BE2C (cell line): Measurements from ENCODE around the gene NSMCE4A.

ENCODE experiments used
- DNase-seq: peaks from one replicate; pipeline ENCODE4 v3.0.0-alpha.2; 2020
- H3K27me3 ChIP-seq: fragments of 250-450 bp; sonication (Bioruptor Pico); 2 replicates; pipeline ENCODE4 v1.5.1; 2020; ENCODE audit warnings: mild to moderate bottlenecking
- H3K36me3 ChIP-seq: fragments of 250-450 bp; sonication (Bioruptor Pico); 2 replicates; pipeline ENCODE4 v1.5.1; 2020; ENCODE audit warnings: mild to moderate bottlenecking
- H3K4me1 ChIP-seq: fragments of 250-450 bp; sonication (Bioruptor Pico); 2 replicates; pipeline ENCODE4 v1.5.1; 2020
- H3K4me3 ChIP-seq: 2 replicates; pipeline ENCODE4 v1.5.1; 2011; ENCODE audit warnings: low read depth, low read length
- H3K9me3 ChIP-seq: fragments of 250-450 bp; sonication (Bioruptor Pico); 2 replicates; pipeline ENCODE4 v1.5.1; 2020
- CTCF ChIP-seq: IDR thresholded peaks from 2 replicates; pipeline ENCODE4 v1.5.1; 2012; ENCODE audit warnings: mild to moderate bottlenecking, low read depth, low read length

Gene NSMCE4A

GRCh38 chr10:122012731-122013130 is 37.7 kb upstream of the NSMCE4A start:
- Histone ChIP-seq H3K27me3 (no peaks in the 10 kb centered on the region), H3K9me3 (no peaks in the 10 kb centered on the region), H3K36me3 (no peaks in the 10 kb centered on the region), H3K4me1 (no peaks in the 10 kb centered on the region), H3K4me3 (no peak overlapping the region)
- DNase-seq = no peak
- TF ChIP-seq CTCF = no peak

DNA sequence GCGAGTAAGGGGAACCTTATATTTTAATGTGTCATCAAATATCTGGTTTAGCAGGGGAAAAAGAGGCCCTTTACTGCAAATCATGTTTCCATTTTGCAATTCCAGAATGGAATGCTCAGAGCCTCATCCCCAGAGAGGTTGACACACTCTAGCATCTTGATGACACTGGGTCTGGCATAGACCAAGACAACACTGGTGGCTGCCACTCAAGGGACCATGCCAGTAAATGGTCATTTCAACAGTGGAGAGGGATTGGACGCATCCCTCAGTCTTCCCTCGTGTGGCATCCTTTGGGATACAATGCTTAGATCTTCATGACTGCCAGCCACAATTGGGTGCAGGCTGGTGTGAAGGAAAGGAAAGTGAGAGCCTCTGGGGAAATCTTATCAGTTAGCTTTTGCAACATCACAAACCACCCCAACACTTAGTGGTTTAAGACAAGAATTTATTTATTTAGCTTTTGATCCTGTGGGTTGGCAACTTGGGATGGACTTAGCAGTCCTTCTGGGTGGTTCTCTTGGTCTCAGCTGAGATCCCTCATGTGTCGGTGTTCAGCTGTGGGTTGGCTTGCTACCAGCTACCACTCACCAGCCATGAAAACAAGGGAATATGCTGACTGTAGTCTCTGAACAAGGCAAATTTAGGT is 35.5 kb upstream of the NSMCE4A start:
- no peak for TF ChIP-seq CTCF
- Histone ChIP-seq H3K4me3 (no peak overlapping the region), H3K27me3 (no peaks in the 10 kb centered on the region), H3K9me3 (no peaks in the 10 kb centered on the region), H3K36me3 (no peaks in the 10 kb centered on the region), H3K4me1 (no peaks in the 10 kb centered on the region)
- DNase-seq = no peak

DNA sequence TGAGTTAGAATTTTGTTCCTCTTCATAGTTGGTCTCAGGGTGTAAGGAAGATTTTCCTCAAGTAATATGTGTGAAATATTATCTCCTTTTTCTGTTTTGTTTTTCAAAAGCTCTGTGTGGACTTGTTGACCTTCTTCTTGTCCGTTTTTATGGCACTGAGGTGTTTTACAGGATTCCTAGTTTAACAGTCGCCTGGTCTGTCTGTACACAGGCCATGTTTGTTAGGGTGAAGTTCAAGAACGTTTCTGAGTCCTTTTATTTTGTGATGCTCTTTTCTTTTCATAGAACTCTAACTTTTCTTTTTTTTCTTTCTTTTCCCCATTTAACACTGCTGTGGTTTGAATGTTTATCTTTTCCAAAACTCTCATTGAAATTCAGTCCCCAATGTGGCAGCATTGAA is 32.4 kb upstream of the NSMCE4A start:
- no peaks in the 10 kb centered on the region for H3K36me3 ChIP-seq

DNA sequence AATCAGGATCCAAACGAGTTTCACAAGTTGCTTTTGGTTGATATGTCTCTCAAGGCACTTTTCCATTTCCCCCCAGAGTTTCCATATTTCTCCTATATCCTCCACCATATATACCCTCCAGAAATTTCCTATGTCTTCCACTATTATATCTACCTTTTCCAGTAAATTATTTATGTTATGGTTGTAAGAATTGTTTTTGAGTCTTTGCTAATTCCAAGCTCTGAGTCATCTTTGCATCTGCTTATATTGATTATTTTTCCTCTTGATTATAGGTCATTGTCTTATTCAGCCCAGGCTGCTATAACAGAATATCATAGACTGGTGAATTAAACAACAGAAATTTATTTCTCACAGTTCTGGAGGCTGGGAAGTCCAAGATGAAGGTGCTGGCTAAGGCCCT is 26.7 kb upstream of the NSMCE4A start:
- TF ChIP-seq CTCF = no peak
- Histone ChIP-seq H3K36me3 (no peaks in the 10 kb centered on the region), H3K4me3 (no peak overlapping the region), H3K4me1 (no peaks in the 10 kb centered on the region), H3K27me3 (no peaks in the 10 kb centered on the region), H3K9me3 (no peaks in the 10 kb centered on the region; the same call in 1 of the 2 replicates)
- DNase-seq = no peak

More for the DNA sequence above, 32.4 kb upstream of the NSMCE4A start:
- Histone ChIP-seq H3K4me3 (no peak overlapping the region), H3K9me3 (no peaks in the 10 kb centered on the region), H3K27me3 (no peaks in the 10 kb centered on the region), H3K4me1 (no peaks in the 10 kb centered on the region)
- TF ChIP-seq CTCF = no peak
- no peak for DNase-seq

GRCh38 chr10:121999301-121999700 is 24.3 kb upstream of the NSMCE4A start:
- no peak for TF ChIP-seq CTCF
- Histone ChIP-seq H3K4me1 (no peaks in the 10 kb centered on the region), H3K36me3 (no peaks in the 10 kb centered on the region), H3K4me3 (no peak overlapping the region), H3K27me3 (no peaks in the 10 kb centered on the region), H3K9me3 (no peaks in the 10 kb centered on the region; the same call in 1 of the 2 replicates)
- no peak for DNase-seq

- Histone ChIP-seq H3K36me3 (no peaks in the 10 kb centered on the region), H3K4me1 (no peaks in the 10 kb centered on the region), H3K9me3 (no peaks in the 10 kb centered on the region; the same call in 1 of the 2 replicates), H3K4me3 (no peak overlapping the region), H3K27me3 (no peaks in the 10 kb centered on the region)
- DNase-seq = no peak
- no peak for TF ChIP-seq CTCF
These were observed 23.4 kb upstream of the NSMCE4A start for GRCh38 chr10:121998462-121998861.
